Sigmoid colon (tissue), 7 donors: ENCODE results near the gene HECW1. TPM values are rescaled to one million over a fixed set of nuclear protein-coding genes. Genes with fewer than 3 reads are reported as not detected.
"Not testable (repeated sequence)": the region's sequence is repeated elsewhere in the genome, so short reads cannot be mapped to it uniquely, and the experiment has no call there.

Source experiments
- DNase-seq: peaks from one replicate; pipeline ENCODE4 v3.0.0-alpha.2; 2019
- H3K27ac ChIP-seq, 4 donors: fragments of 200-600 bp; sonication (generic); one replicate each; pipeline ENCODE4 v1.5.1; 2016 to 2019; ENCODE audit warnings: mild to moderate bottlenecking in 1 of 4
- H3K27me3 ChIP-seq, 3 donors: fragments of 200-600 bp; sonication (generic); one replicate each; pipeline ENCODE4 v1.5.1; 2019; ENCODE audit warnings: mild to moderate bottlenecking in 1 of 3
- H3K36me3 ChIP-seq, 4 donors: fragments of 200-600 bp; sonication (generic); one replicate each; pipeline ENCODE4 v1.5.1; 2016 to 2019
- H3K4me1 ChIP-seq, 4 donors: fragments of 200-600 bp; sonication (generic); one replicate each; pipeline ENCODE4 v1.5.1; 2017 to 2019
- H3K4me3 ChIP-seq, 4 donors: fragments of 200-600 bp; sonication (generic); one replicate each; pipeline ENCODE4 v1.5.1; 2017 to 2019; ENCODE audit warnings: mild to moderate bottlenecking in 2 of 4, moderate library complexity in 1 of 4
- H3K9me3 ChIP-seq, 4 donors: fragments of 200-600 bp in 3 of 4; sonication (generic) in 3 of 4; one replicate each; pipeline versions ENCODE4 v1.5.1 to v1.6.1; 2013 to 2019
- EP300 ChIP-seq, 4 donors: sonication (generic); formaldehyde crosslinking; IDR thresholded peaks; one replicate each; pipeline ENCODE4 v1.6.1; 2017; ENCODE audit warnings: antibody characterized with exemption in 4 of 4
- POLR2A ChIP-seq, 2 donors: fragments of 450-650 bp; IDR thresholded peaks; one replicate each; pipeline ENCODE4 v1.6.1; 2016; ENCODE audit warnings: antibody characterized with exemption in 2 of 2, mild to moderate bottlenecking in 2 of 2, moderate library complexity in 2 of 2
- POLR2AphosphoS5 ChIP-seq, 4 donors: sonication (generic); formaldehyde crosslinking; IDR thresholded peaks; one replicate each; pipeline ENCODE4 v1.6.1; 2017; ENCODE audit warnings: antibody characterized with exemption in 4 of 4
- WGBS, 2 donors: extraction: QIAGEN DNeasy Blood & Tissue Kit; methylation state at CpG; one replicate each; pipeline ENCODE4 v1.1.7; 2013; 5-methylcytosine and 5-hydroxymethylcytosine counted together
- intact Hi-C: fragments of 100-400 bp; cut with DNase I; formaldehyde crosslinking; loops from one replicate; pipeline ENCODE4 v1.15.1; 2023
- polyA plus RNA-seq, 3 donors: library from polyadenylated mRNA; stranded (reverse); fragments of 200-250 nt; gene quantifications; one replicate each; pipeline ENCODE4 v1.2.3, GENCODE V29; 2013
- total RNA-seq, 4 donors: library from RNA; depleted of rRNA; stranded (reverse); fragments of >200 nt; gene quantifications; one replicate each; pipeline ENCODE4 v1.1.0, GENCODE V29; 2016
- TF ChIP-seq, protein P1 (sequence below), 4 experiments: fragments of 450-650 bp in 3 of 4; fragments of 200-600 bp in 1 of 4; IDR thresholded peaks; one replicate each; pipeline ENCODE4 v1.5.1; 2016 to 2019; ENCODE audit warnings: antibody characterized with exemption in 4 of 4, mild to moderate bottlenecking in 3 of 4, moderate library complexity in 2 of 4
- donor health status: healthy with polysubstance abuse.
- donor health status: Bipolar disorder and iron deficiency.
- donor health status: healthy.

HECW1 gene
- total and polyA plus RNA-seq, 7 donors: 0.33 to 7.8 (median 1.2) TPM

GRCh38 chr7:43482679-43483252, 370.3 kb downstream of the HECW1 start:
- H3K27ac ChIP-seq: no peak overlapping the region
- no peaks in the 10 kb centered on the region for H3K36me3 ChIP-seq
- H3K27me3 ChIP-seq: no peaks in the 10 kb centered on the region
- WGBS, 2 donors: 90% methylated on average over 5 of the region's 5 CpGs
- intact Hi-C loops: no loop called here
- no peaks in the 10 kb centered on the region for H3K4me1 ChIP-seq
- no peak overlapping the region for H3K4me3 ChIP-seq
- TF ChIP-seq, protein P1, sequence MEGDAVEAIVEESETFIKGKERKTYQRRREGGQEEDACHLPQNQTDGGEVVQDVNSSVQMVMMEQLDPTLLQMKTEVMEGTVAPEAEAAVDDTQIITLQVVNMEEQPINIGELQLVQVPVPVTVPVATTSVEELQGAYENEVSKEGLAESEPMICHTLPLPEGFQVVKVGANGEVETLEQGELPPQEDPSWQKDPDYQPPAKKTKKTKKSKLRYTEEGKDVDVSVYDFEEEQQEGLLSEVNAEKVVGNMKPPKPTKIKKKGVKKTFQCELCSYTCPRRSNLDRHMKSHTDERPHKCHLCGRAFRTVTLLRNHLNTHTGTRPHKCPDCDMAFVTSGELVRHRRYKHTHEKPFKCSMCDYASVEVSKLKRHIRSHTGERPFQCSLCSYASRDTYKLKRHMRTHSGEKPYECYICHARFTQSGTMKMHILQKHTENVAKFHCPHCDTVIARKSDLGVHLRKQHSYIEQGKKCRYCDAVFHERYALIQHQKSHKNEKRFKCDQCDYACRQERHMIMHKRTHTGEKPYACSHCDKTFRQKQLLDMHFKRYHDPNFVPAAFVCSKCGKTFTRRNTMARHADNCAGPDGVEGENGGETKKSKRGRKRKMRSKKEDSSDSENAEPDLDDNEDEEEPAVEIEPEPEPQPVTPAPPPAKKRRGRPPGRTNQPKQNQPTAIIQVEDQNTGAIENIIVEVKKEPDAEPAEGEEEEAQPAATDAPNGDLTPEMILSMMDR (IDR thresholded peaks at IDR 0.05): no peak
- TF ChIP-seq EP300 (IDR thresholded peaks at IDR 0.05) (no peak), POLR2A (IDR thresholded peaks at IDR 0.05) (no peak), POLR2AphosphoS5 (IDR thresholded peaks at IDR 0.05) (no peak)
- DNase-seq: no peak
- no peaks in the 10 kb centered on the region for H3K9me3 ChIP-seq

GRCh38 chr7:43484678-43485395, 372.4 kb downstream of the HECW1 start:
- Histone ChIP-seq H3K9me3 (no peaks in the 10 kb centered on the region), H3K27me3 (no peaks in the 10 kb centered on the region), H3K27ac (no peak overlapping the region), H3K4me1 (peaks cover 0 to 5% (median 2%) of the 10 kb centered on the region in 4 donors), H3K36me3 (no peaks in the 10 kb centered on the region), H3K4me3 (no peak overlapping the region)
- 56 to 80% methylated on average over 6 of the region's 6 CpGs for WGBS, 2 donors
- intact Hi-C loops: no loop called here
- TF ChIP-seq POLR2AphosphoS5 (IDR thresholded peaks at IDR 0.05): no peak
- no peak for DNase-seq

DNA sequence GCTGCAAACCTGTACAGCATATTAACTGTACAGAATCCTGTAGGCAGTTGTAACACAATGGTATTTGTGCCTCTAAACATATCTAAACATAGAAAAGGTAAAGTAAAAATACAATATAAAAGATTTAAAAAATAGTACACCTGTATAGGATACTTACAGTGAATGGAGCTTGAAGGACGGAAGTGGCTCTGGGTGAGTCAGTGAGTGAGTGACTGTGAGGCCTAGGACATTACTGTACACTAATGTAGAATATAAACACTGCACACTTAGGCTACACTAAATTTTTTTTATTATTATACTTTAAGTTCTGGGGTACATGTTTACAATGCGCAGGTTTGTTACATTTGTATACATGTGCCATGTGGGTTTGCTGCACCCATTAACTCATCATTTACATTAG, 373.1 kb downstream of the HECW1 start:
- no peak overlapping the region for H3K4me3 ChIP-seq
- intact Hi-C loops: no loop called here
- TF ChIP-seq, protein P1 (IDR thresholded peaks at IDR 0.05): no peak
- TF ChIP-seq POLR2A (IDR thresholded peaks at IDR 0.05) (no peak), EP300 (IDR thresholded peaks at IDR 0.05) (no peak), POLR2AphosphoS5 (IDR thresholded peaks at IDR 0.05) (no peak)
- WGBS, 2 donors: 97 to 100% methylated on average over 2 of the region's 2 CpGs
- H3K27me3 ChIP-seq: no peaks in the 10 kb centered on the region
- no peaks in the 10 kb centered on the region for H3K36me3 ChIP-seq
- H3K4me1 ChIP-seq: peaks cover 0 to 5% (median 2%) of the 10 kb centered on the region in 4 donors
- H3K9me3 ChIP-seq: no peaks in the 10 kb centered on the region
- DNase-seq: no peak
- H3K27ac ChIP-seq: no peak overlapping the region

DNA sequence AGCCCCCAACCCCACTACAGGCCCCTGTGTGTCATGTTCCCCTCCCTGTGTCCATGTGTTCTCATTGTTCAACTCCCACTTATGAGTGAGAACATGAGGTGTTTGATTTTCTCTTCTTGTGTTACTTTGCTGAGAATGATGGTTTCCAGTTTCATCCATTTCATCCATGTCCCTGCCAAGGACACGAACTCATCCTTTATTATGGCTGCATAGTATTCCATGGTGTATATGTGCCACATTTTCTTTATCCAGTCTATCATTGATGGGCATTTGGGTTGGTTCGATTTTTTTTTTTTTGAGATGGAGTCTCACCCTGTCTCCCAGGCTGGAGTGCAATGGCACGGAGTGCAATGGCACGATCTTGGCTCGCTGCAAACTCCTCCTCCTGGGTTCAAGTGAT, 373.6 kb downstream of the HECW1 start:
- WGBS, 2 donors: 97 to 98% methylated on average over 5 of the region's 5 CpGs

DNA sequence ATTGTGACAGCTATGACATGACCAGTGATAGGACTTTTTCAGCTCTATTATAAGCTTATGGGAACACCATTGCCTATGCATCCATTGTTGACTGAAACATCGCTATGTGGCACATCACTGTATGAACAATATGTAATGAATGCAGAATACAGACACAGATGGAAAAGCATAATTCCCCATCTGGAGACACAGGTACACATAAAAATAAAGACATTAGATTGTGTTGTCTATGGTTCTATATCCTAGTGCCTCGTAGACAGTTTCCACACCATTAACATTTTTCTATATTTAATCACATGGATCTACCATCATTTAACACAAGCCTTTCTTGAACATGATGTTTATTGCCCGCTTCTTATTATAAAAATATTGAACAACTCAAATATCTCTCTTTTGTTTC, 374.2 kb downstream of the HECW1 start:
- 48 to 74% methylated on average over 3 of the region's 3 CpGs for WGBS, 2 donors
- TF ChIP-seq POLR2A (IDR thresholded peaks at IDR 0.05) (no peak), POLR2AphosphoS5 (IDR thresholded peaks at IDR 0.05) (no peak), EP300 (IDR thresholded peaks at IDR 0.05) (no peak)
- TF ChIP-seq, protein P1 (IDR thresholded peaks at IDR 0.05): no peak
- no peak for DNase-seq
- Histone ChIP-seq H3K27ac (no peak overlapping the region), H3K4me1 (peaks cover 0 to 5% (median 2%) of the 10 kb centered on the region in 4 donors), H3K27me3 (no peaks in the 10 kb centered on the region), H3K4me3 (no peak overlapping the region), H3K36me3 (no peaks in the 10 kb centered on the region), H3K9me3 (no peaks in the 10 kb centered on the region)
- intact Hi-C loops: no loop called here

More for the DNA sequence above, 373.6 kb downstream of the HECW1 start:
- H3K27ac ChIP-seq, DNase-seq, H3K27me3 ChIP-seq, H3K9me3 ChIP-seq, intact Hi-C loops, H3K4me1 ChIP-seq, H3K4me3 ChIP-seq, H3K36me3 ChIP-seq: not testable (repeated sequence)

- Histone ChIP-seq H3K36me3 (no peaks in the 10 kb centered on the region), H3K4me3 (no peak overlapping the region), H3K27me3 (no peaks in the 10 kb centered on the region), H3K27ac (no peak overlapping the region), H3K9me3 (no peaks in the 10 kb centered on the region), H3K4me1 (peaks cover 0 to 5% (median 2%) of the 10 kb centered on the region in 4 donors)
- no peak for TF ChIP-seq EP300 (IDR thresholded peaks at IDR 0.05)
- TF ChIP-seq, protein P1 (IDR thresholded peaks at IDR 0.05): no peak
- no peak for DNase-seq
- intact Hi-C loops: no loop called here
These were observed 375.3 kb downstream of the HECW1 start for GRCh38 chr7:43487731-43488073.
